HG02870 (cell line): ENCODE results near the gene TRIM44.
"Not testable (repeated sequence)": the region's sequence is repeated elsewhere in the genome, so short reads cannot be mapped to it uniquely, and the experiment has no call there.

Experiments used
- ATAC-seq: cut with Tn5 transposase; IDR thresholded peaks from one replicate; pipeline ENCODE4 v1.9.1; 2021; ENCODE audit warnings: mild to moderate bottlenecking, moderate library complexity; ENCODE audit not compliant: unreplicated experiment

Gene TRIM44

DNA sequence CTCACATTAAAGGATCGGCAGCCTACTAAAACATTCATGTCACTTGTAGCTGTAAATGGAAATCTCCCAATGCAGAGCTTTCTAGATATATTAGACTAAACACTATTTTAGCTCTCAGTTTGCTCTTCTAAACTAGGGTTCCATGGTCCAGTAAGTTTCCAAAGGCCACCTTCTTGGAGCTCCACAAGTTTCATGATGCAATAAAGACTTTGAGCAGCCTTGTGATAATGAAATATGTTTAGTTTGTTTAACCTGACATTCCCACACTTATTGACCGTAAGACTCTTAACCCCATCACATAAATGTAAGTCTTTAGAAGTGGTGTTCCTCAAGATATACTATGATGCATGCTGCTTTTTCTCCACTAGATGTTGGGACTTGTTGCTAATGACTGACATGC lies 87.7 kb downstream of the TRIM44 start:
- ATAC-seq = no peak

DNA sequence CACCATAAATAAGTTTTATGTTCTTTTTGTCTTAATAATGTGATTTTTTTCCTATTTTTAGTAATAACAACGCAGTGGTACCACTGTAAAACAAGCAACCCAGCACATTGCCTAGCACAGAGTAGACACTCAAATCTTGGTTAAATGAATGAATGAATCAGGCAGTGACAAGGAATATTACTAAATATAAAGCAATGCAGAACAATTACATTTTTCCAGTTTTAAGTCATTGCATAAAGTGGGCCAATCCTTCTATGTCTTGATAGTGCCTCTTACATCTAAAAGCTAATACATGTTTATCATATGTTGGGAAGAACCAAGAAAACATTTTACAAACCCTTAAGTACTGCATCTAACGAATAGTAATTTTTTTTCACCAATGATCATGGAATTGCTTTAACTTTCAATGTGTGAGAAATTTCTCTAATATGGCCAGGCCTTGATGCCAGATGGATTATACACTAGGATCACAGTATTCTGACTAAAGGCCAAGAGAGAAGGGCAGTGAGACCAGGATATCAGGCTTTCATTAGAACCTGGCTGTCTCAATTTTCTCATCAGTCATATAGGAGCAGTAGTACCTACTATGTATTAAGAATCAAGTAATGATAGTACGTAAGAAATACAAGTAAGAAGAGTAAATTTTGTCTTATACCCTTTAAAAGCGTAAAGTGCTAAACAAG lies 88.5 kb downstream of the TRIM44 start:
- ATAC-seq = no peak

DNA sequence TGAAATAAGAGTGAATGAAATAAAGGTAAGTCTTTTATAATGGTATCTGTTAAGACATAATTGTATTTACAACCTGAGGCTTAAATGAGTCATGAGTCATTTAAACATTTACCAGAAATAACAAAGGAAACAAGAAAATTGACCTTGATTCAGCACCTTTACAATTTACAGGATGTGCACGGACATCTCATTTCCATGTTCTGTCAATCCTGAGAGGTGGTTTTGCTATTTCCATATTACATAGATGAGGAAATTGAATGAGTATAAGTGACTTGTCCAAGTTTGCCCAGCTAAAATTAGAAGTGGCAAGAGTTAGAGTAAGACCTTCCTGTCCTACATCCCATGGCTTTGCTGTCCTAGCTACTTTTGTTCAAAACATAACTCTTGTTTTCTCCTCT lies 89.1 kb downstream of the TRIM44 start:
- no peak for ATAC-seq

DNA sequence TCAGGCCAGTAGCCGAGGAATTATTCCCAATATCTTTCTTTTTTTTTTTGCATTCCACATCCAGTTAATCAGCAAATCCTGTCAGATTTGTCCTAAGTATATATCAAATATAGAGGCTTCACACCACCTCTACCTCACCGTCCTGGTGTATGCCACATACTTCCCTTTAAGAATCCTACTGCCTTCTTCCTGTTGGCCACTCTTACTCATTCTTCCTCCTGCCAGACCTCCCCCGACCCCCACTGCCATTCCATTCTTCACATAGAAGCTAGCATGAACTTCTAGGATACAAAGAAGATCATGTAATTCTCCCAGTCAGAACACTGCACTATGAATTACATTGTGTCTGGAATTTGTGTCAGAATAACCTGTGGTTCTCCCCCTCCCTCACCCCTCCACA lies 89.5 kb downstream of the TRIM44 start:
- ATAC-seq = no peak

DNA sequence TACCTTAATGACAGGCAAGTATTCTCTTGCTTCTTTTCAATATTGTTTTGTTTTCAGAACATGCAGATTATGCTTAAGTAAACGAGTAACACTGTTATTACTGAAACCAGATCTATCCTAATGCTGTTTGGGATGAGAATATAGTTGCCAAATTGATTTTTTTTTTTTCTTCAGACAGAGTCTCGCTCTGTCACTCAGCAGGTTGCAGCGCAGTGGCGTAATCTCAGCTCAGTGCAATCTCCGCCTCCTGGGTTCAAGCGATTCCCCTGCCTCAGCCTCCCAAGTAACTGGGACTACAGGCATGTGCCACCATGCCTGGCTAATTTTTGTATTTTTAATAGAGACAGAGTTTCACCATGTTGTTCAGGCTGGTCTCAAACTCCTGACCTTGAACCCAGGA lies 91.0 kb downstream of the TRIM44 start:
- not testable (repeated sequence) for ATAC-seq

DNA sequence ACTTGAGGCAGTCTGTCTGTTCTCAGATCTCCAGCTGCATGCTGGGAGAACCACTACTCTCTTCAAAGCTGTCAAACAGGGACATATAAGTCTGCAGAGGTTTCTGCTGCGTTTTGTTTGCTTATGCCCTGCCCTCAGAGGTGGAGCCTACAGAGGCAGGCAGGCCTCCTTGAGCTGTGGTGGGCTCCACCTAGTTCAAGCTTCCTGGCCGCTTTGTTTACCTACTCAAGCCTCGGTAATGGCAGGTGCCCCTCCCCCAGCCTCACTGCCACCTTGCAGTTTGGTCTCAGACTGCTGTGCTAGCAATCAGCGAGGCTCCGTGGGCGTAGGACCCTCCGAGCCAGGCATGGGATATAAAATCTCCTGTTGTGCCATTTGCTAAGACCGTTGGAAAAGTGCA lies 97.4 kb downstream of the TRIM44 start:
- not testable (repeated sequence) for ATAC-seq

DNA sequence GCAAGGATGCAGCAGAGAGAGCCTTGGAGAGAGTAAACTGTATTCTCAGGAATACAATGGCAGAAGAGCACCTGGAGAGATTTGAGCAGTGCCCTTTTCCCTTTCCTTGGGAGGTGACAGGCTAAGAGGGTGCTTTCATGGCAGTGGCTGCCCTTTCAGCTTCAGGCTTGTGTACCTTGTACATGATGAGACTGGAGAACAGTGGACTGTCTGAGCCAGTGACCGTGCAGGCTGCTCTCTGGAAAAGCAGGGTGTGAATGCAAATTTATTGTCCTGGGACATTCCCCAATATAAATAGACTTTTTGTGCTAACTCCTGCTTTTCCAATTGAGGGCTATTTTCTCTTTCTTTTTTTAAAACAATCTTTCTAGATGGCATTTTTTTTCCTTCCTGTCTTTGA lies 99.3 kb downstream of the TRIM44 start:
- no peak for ATAC-seq

DNA sequence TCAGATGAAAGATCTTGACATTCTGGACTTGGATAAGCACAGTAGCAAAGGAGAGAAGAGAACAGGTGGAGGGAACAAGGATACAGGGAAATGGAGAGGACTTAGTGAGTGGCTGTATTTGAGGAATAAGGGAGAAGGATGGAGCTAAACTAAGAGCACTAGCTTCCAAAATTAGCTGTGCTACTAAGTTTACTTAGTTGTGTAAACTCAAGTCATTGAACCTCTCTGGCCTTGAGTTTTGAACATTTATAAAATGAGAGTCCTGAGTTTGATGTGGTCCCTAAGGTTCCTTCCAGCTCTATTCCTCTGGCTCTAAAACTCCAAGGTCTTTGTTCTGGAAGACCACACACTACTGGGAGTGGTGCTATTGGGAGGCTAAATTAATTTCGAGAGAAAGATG lies 100.7 kb downstream of the TRIM44 start:
- no peak for ATAC-seq

DNA sequence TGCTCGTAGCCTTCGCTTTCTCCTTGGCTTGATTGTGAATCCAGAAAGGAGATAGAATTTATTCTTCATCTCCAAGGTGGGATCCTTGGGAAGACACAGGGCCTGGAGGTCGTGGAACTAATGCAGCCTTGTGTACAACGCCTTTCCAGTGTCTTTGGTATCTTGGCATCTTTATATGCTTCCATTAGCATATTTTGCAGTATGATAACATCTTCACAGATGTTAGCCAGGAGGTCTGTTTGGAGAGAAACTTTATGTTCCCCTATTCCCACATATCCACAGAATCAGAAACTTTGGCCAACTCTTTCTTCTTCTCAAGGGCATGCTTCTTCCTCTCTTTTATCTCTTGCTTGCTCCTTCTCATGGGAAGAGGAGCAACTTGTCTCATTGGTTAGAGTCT lies 101.2 kb downstream of the TRIM44 start:
- ATAC-seq = no peak

DNA sequence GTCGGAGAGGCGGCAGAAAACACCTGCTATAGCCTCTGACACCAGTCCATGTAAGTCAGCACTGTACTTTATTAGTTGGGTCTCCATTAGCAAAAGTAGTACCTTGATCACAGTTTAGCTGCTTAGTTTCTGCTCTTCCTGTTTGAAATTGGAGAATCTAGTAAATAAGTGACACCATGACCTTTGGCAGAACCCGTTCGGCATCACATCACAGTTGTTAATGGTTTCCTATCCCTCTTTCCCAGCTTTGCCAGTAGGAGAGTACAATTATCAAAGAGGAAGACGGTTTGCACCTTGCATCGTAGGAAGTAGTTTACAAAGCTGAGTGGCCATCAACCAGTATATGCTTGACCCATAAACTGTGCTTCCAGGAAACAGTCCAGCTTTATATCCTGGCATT lies 101.8 kb downstream of the TRIM44 start:
- no peak for ATAC-seq

DNA sequence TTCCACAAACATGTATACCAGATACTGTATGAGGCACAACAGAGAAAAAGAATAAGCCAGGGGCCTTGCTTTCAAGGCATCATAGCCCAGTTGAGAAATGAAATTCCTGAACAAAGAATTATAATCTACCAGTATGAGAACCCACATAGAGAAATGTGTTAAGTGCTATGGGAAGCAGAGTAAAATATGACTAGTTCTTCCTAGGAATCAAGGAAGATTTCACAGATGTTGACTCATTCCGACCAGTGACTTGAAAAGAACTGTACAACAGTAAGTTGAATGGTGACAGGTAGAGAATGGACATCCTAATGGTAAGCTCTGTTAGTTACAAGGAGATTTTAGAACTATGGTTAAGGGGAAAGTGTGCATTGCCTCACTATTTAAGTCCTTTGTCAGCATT lies 102.6 kb downstream of the TRIM44 start:
- ATAC-seq = no peak

DNA sequence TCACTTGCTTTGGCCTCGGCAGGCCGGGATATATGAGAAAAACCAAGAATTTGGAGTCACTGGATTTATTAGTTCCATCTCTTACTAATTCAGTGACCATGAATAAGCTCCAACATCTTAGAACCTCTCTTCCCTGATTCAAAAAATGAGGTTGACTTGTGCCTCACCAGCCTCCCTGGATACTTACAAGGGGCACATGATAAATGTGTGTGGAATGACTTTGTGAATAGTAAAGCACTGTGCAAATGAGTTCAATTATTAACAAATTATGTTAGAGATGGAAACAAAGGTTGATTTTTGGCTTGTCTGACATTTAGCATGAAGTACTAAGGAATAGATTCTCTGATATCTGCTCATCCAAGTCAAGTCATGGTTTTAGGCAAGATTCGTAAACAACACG lies 104.1 kb downstream of the TRIM44 start:
- ATAC-seq = no peak

DNA sequence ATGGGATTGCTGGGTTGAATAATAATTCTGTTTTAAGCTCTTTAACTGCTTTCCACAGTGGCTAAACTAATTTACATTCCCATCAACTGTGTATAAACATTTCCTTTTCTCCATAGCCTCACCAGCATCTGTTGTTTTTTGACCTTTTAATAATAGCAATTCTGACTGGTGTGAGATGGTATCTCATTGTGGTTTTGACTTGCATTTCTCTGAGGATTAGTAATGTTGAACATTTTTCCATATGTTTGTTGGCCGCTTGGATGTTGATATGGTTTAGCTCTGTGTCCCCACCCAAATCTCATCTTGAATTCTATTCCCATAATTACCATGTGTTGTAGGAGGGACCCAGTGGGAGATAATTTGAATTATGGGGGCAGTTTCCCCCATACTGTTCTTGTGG lies 107.8 kb downstream of the TRIM44 start:
- ATAC-seq = not testable (repeated sequence)

DNA sequence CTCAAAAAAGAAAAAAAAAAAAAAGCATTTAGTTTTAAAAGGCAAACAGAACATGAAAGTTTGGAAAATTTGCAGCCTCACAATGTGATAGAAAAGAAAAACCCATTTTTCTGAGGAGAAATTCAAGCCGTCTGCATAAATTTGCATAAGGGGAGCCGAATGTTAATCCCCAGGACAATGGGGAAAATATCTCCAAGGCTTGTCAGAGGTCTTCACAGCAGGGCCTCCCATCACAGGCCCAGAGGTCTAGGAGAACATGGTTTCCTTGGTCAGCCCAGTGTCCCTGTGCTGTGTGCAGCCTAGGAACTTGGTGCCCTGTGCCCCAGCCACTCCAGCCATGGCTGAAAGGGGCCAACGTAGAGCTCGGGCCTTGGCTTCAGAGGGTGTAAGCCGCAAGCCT lies 109.1 kb downstream of the TRIM44 start:
- ATAC-seq = no peak

DNA sequence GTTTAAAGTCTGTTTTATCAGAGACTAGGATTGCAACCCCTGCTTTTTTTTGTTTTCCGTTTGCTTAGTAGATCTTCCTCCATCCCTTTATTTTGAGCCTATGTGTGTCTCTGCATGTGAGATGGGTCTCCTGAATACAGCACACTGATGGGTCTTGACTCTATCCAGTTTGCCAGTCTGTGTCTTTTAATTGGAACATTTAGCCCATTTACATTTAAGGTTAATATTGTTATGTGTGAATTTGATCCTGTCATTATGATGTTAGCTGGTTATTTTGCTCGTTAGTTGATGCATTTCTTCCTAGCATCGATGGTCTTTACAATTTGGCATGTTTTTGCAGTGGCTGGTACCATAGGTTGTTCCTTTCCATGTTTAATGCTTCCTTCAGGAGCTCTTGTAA lies 114.7 kb downstream of the TRIM44 start:
- not testable (repeated sequence) for ATAC-seq

DNA sequence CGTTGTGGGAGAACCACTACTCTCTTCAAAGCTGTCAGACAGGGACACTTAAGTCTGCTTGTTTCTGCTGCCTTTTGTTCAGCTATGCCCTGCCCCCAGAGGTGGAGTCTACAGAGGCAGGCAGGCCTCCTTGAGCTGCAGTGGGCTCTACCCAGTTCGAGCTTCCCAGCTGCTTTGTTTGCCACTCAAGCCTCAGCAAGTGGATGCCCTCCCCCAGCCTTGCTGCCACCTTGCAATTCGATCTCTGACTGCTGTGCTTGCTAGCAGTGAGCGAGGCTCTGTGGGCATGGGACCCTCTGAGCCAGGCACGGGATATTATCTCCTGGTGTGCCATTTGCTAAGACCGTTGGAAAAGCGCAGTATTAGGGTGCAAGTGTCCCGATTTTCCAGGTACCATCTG lies 116.4 kb downstream of the TRIM44 start:
- ATAC-seq = not testable (repeated sequence)

DNA sequence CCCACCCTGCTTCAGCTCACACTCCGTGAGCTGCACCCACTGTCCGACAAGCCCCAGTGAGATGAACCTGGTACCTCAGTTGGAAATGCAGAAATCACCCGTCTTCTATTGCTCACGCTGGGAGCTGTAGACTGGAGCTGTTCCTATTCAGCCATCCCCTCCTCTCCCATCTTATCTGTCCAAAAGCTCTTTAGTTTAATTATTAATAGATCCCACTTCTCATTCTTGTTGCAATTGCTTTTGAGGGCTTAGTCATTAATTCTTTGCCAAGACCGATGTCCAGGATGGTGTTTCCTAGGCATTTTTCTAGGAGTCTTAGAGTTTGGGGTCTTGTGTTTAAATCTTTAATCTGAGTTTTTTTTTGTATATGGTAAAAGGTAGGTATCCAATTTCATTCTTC lies 116.8 kb downstream of the TRIM44 start:
- no peak for ATAC-seq

DNA sequence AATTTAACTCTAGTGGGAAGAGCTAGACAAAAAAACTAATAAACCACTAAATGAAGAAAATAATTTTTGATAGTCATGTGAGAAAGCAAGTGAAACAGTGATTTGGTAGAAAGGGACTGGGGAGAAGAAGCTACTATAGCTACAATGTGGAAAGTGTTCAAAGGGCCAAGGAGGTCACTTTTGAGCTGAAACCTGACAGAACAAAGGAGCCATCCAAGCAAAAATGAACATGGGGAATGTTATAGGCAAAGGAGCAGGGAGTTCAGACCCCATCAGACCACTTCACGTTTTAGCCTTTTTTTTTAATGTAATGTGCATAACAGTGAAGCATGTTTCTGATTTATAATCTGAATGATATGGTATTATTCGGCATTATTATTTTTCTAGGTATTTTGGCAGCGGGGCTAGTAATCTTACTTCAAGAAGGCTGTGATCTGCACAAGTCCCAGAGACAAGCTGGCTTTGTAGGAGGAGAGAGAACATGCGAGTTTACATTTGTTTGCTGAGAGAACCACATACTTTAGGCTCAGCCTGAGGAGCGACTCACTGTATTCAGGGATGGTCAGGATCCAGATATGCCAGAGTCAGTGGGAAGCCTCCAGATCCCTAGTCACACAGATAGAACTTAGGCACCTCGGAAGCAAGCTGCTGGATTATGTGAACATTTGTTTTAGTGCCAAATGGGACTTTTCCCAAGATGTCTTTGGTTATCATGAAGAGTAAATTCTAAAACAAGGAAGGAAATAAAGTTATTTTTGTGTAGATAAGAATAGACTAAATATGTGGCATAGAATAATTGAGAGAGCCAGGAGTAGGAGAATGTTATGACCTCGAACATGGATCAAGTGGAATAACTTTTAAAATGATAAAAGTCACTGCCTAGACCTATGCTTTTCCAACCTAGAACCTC lies 118.6 kb downstream of the TRIM44 start:
- ATAC-seq = no peak

DNA sequence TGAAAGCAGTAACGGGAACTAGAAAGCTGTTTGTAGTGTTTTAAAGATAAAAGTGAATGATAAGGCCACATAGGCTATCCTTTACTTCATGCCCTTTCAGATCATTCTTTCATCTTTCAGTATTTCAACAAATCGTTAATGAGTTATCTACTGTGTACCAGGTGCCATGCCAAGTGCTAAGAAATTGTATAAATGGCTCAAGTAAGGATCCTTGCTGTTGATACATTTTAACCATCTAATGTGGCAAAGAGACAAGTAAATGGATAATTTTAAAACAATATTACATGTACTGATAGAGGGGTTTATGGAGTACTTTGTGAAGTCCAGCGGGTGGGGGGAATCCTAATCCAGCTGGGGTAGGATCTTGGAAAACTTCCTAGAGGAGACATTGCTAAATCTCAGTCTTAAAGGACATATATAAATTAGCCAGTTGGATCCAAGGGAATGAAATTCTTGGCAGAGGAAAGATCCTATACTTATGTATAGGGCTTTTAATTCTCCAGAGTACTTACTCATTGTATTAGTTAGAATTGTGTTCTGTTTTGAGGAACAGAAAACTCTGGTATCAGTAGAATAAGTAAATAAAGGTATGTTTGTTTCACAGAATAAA lies 119.4 kb downstream of the TRIM44 start:
- no peak for ATAC-seq

DNA sequence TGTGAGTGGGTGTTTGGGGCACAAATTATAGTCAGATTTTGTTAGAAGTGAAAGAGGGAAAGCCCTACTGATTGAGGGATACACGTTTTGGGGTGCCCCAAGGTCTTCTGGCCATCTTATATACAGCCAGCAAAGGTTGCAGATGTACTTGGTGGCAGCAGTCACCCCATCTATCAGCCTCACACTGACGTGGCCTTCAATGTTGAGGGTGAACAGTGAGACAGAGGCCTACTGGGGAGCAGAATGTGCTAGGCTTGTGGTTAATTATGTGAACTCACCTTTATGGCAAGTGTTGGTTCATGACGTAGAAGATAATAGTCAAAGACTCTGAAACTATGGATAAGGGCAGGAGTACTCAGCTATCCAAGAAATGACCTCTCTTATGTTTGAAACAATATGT lies 121.2 kb downstream of the TRIM44 start:
- no peak for ATAC-seq

DNA sequence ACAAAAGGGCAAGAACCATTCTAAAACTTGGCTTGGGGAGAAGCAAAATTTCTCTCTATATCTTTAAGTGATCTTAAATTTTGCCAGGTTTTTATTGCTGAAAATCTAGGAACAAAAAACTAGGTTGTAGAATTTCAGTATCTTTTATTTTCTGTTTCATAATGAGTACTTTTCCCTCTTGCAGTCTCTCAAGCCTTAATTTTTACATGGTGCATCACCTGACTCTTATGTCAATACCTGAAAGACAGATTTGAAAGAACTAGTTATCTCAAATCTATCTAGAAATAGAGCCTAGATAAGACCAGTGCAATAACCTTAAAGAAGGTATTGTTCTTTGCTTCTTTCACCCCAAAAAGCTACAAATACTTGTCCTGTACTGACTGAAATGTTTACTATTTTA lies 122.1 kb downstream of the TRIM44 start:
- ATAC-seq = peak; percentile 52
